Head of caudate nucleus (tissue), 42 donors: Measurements from ENCODE around the gene BHLHE41.

Experiments used
- DNase-seq, 42 donors: peaks; one replicate each; pipeline versions ENCODE4 v3.0.0 to v3.0.0-alpha.2; 2020 to 2021; ENCODE audit warnings: mixed read lengths in 7 of 42
- intact Hi-C: fragments of 100-400 bp; cut with DNase I; formaldehyde crosslinking; loops from one replicate; pipeline ENCODE4 v1.15.0; 2022

Gene BHLHE41

GRCh38 chr12:26124446-26125399 lies at the start of gene BHLHE41:
TSS of gene BHLHE41 (minus strand) at chr12:26125037. CDS start at chr12:26124779, 258 bp downstream.
- DNase-seq, result peak; percentile 82 to 95 (median 89)

GRCh38 chr12:26172946-26173552 lies 48.2 kb upstream of the BHLHE41 start:
- DNase-seq, result no peak
- intact Hi-C loops, result no loop called here

More at GRCh38 chr12:26124446-26125399, at the start of gene BHLHE41:
- intact Hi-C loops, result loop anchor here (10.0 kb wide), 2 partner anchors 100 to 340 kb away; no protein-coding TSS in a partner anchor

- DNase-seq, result no peak
Measured at GRCh38 chr12:26172539-26172938, 47.7 kb upstream of the BHLHE41 start.

GRCh38 chr12:26172013-26172412 lies 47.2 kb upstream of the BHLHE41 start:
- intact Hi-C loops, result no loop called here
- DNase-seq, result no peak

More at GRCh38 chr12:26172539-26172938, 47.7 kb upstream of the BHLHE41 start:
- intact Hi-C loops, result no loop called here

- intact Hi-C loops, result no loop called here
- DNase-seq, result no peak
Measured at GRCh38 chr12:26164118-26164517, 39.3 kb upstream of the BHLHE41 start.

GRCh38 chr12:26162905-26163304 lies 38.1 kb upstream of the BHLHE41 start:
- no peak for DNase-seq
- intact Hi-C loops, result no loop called here

GRCh38 chr12:26162174-26162573 lies 37.3 kb upstream of the BHLHE41 start:
- DNase-seq, result no peak
- intact Hi-C loops, result no loop called here

GRCh38 chr12:26158078-26158764 lies 33.4 kb upstream of the BHLHE41 start:
- DNase-seq, result no peak

GRCh38 chr12:26157001-26157400 lies 32.2 kb upstream of the BHLHE41 start:
- intact Hi-C loops, result no loop called here
- DNase-seq, result no peak

More at GRCh38 chr12:26158078-26158764, 33.4 kb upstream of the BHLHE41 start:
- intact Hi-C loops, result no loop called here

GRCh38 chr12:26156201-26156871 lies 31.5 kb upstream of the BHLHE41 start:
- intact Hi-C loops, result no loop called here
- DNase-seq, result no peak

- intact Hi-C loops, result no loop called here
- peak in 1 of 42 donors; percentile 21 for DNase-seq
Measured at GRCh38 chr12:26153421-26154154, 28.8 kb upstream of the BHLHE41 start.

- no peak for DNase-seq
- intact Hi-C loops, result no loop called here
Measured at GRCh38 chr12:26152507-26153102, 27.8 kb upstream of the BHLHE41 start.

GRCh38 chr12:26150736-26151450 lies 26.1 kb upstream of the BHLHE41 start:
- peak in 4 of 42 donors; percentile 9 to 40 (median 24) for DNase-seq
- intact Hi-C loops, result no loop called here

- intact Hi-C loops, result no loop called here
- no peak for DNase-seq
Measured at GRCh38 chr12:26149968-26150500, 25.2 kb upstream of the BHLHE41 start.

GRCh38 chr12:26148291-26148690 lies 23.5 kb upstream of the BHLHE41 start:
- intact Hi-C loops, result no loop called here
- no peak for DNase-seq

- intact Hi-C loops, result no loop called here
Measured at GRCh38 chr12:26143291-26143690, 18.5 kb upstream of the BHLHE41 start.

GRCh38 chr12:26138860-26139259 lies 14.0 kb upstream of the BHLHE41 start:
- intact Hi-C loops, result no loop called here
- no peak for DNase-seq

More at GRCh38 chr12:26143291-26143690, 18.5 kb upstream of the BHLHE41 start:
- DNase-seq, result no peak
